Tibial nerve (tissue), 4 donors: ENCODE results near the gene ACHE. TPM values are rescaled to one million over a fixed set of nuclear protein-coding genes. Genes with fewer than 3 reads are reported as not detected.
"Not testable (repeated sequence)": the region's sequence is repeated elsewhere in the genome, so short reads cannot be mapped to it uniquely, and the experiment has no call there.

Experiments used
- DNase-seq, 2 donors: peaks; one replicate each; pipeline ENCODE4 v3.0.0-alpha.2; 2019; ENCODE audit warnings: low spot score in 2 of 2
- H3K27ac ChIP-seq, 4 donors: fragments of 200-600 bp; sonication (generic) in 3 of 4; one replicate each; pipeline ENCODE4 v1.5.1; 2017 to 2019; ENCODE audit warnings: mild to moderate bottlenecking in 1 of 4
- H3K27me3 ChIP-seq, 2 donors: fragments of 200-600 bp; sonication (generic) in 1 of 2; one replicate each; pipeline versions ENCODE4 v1.5.1 to v1.6.0; 2017 to 2019
- H3K36me3 ChIP-seq, 3 donors: fragments of 200-600 bp; sonication (generic); one replicate each; pipeline ENCODE4 v1.5.1; 2018 to 2019
- H3K4me1 ChIP-seq, 4 donors: fragments of 200-600 bp; sonication (generic) in 3 of 4; one replicate each; pipeline ENCODE4 v1.5.1; 2017 to 2019
- H3K4me3 ChIP-seq, 4 donors: fragments of 200-600 bp; sonication (generic) in 3 of 4; one replicate each; pipeline ENCODE4 v1.5.1; 2017 to 2019; ENCODE audit warnings: mild to moderate bottlenecking in 1 of 4, moderate library complexity in 1 of 4
- H3K9me3 ChIP-seq, 4 donors: fragments of 200-600 bp; sonication (generic) in 3 of 4; one replicate each; pipeline ENCODE4 v1.5.1; 2017 to 2019
- CTCF ChIP-seq, 5 experiments: fragments of 200-600 bp in 3 of 5; fragments of 450-650 bp in 2 of 5; sonication (generic) in 3 of 5; IDR thresholded peaks; one replicate each; pipeline ENCODE4 v1.5.1; 2016 to 2019; ENCODE audit warnings: antibody characterized with exemption in 5 of 5, mild to moderate bottlenecking in 3 of 5, moderate library complexity in 2 of 5
- EP300 ChIP-seq, 2 donors: sonication (generic); formaldehyde crosslinking; IDR thresholded peaks; one replicate each; pipeline ENCODE4 v1.6.1; 2017; ENCODE audit warnings: antibody characterized with exemption in 2 of 2, mild to moderate bottlenecking in 1 of 2
- POLR2A ChIP-seq, 2 donors: fragments of 450-650 bp; IDR thresholded peaks; one replicate each; pipeline ENCODE4 v1.6.1; 2017; ENCODE audit warnings: antibody characterized with exemption in 2 of 2, mild to moderate bottlenecking in 2 of 2, moderate library complexity in 2 of 2
- WGBS, 2 donors: methylation state at CpG; one replicate each; pipeline ENCODE4 v1.1.5; 2018; 5-methylcytosine and 5-hydroxymethylcytosine counted together
- total RNA-seq, 4 donors: library from RNA; depleted of rRNA; stranded (reverse); fragments of >200 nt; gene quantifications; one replicate each; pipeline ENCODE4 v1.1.0, GENCODE V29; 2016

The ACHE gene
- total RNA-seq, 4 donors from 2014 or later = 3.0 TPM; not detected in 3

GRCh38 chr7:100914208-100914878 is 18.7 kb upstream of the ACHE start:
- no peak for DNase-seq
- WGBS, 2 donors = 85 to 91% methylated on average over 15 of the region's 15 CpGs
- Histone ChIP-seq H3K4me1 (peaks cover 0 to 9% (median 0%) of the 10 kb centered on the region in 4 donors), H3K4me3 (no peak overlapping the region), H3K36me3 (no peaks in the 10 kb centered on the region), H3K27me3 (peaks cover 0 to 5% of the 10 kb centered on the region in 2 donors), H3K9me3 (no peaks in the 10 kb centered on the region), H3K27ac (no peak overlapping the region)
- TF ChIP-seq EP300 (IDR thresholded peaks at IDR 0.05) (no peak), CTCF (IDR thresholded peaks at IDR 0.05) (no peak), POLR2A (IDR thresholded peaks at IDR 0.05) (no peak)

- TF ChIP-seq CTCF (IDR thresholded peaks at IDR 0.05) (no peak), POLR2A (IDR thresholded peaks at IDR 0.05) (no peak), EP300 (IDR thresholded peaks at IDR 0.05) (no peak)
- Histone ChIP-seq H3K27me3 (no peaks in the 10 kb centered on the region), H3K4me1 (peaks cover 0 to 6% (median 0%) of the 10 kb centered on the region in 4 donors), H3K4me3 (no peak overlapping the region), H3K27ac (no peak overlapping the region), H3K36me3 (no peaks in the 10 kb centered on the region), H3K9me3 (peaks cover 0 to 3% (median 0%) of the 10 kb centered on the region in 4 donors)
- WGBS, 2 donors = 83 to 90% methylated on average over 3 of the region's 3 CpGs
- DNase-seq = no peak
Observed at GRCh38 chr7:100911484-100911883, 15.8 kb upstream of the ACHE start.

GRCh38 chr7:100910443-100910842 is 14.8 kb upstream of the ACHE start:
- not testable (repeated sequence) for H3K27ac ChIP-seq, H3K9me3 ChIP-seq, H3K4me3 ChIP-seq, H3K27me3 ChIP-seq, H3K36me3 ChIP-seq, DNase-seq, H3K4me1 ChIP-seq
- WGBS, 2 donors = 72 to 79% methylated on average over 7 of the region's 7 CpGs

- no peaks in the 10 kb centered on the region for H3K36me3 ChIP-seq
- H3K4me3 ChIP-seq = no peak overlapping the region
- peaks cover 0 to 9% (median 0%) of the 10 kb centered on the region in 4 donors for H3K9me3 ChIP-seq
- H3K27me3 ChIP-seq = no peaks in the 10 kb centered on the region
- no peak for TF ChIP-seq POLR2A (IDR thresholded peaks at IDR 0.05)
- no peak for TF ChIP-seq EP300 (IDR thresholded peaks at IDR 0.05)
- no peak for TF ChIP-seq CTCF (IDR thresholded peaks at IDR 0.05)
- H3K4me1 ChIP-seq = no peaks in the 10 kb centered on the region
- DNase-seq = no peak
- 93 to 95% methylated on average over 5 of the region's 5 CpGs for WGBS, 2 donors
- H3K27ac ChIP-seq = no peak overlapping the region
Observed at GRCh38 chr7:100908512-100908911, 12.8 kb upstream of the ACHE start.

GRCh38 chr7:100902638-100903037 is 7.0 kb upstream of the ACHE start:
- Histone ChIP-seq H3K9me3 (peaks cover 0 to 9% (median 0%) of the 10 kb centered on the region in 4 donors), H3K36me3 (no peaks in the 10 kb centered on the region), H3K27me3 (peaks cover 0 to 38% of the 10 kb centered on the region in 2 donors), H3K27ac (no peak overlapping the region), H3K4me1 (no peaks in the 10 kb centered on the region), H3K4me3 (no peak overlapping the region)
- WGBS, 2 donors = 73 to 85% methylated on average over 7 of the region's 7 CpGs
- no peak for TF ChIP-seq POLR2A (IDR thresholded peaks at IDR 0.05)
- no peak for TF ChIP-seq CTCF (IDR thresholded peaks at IDR 0.05)
- TF ChIP-seq EP300 (IDR thresholded peaks at IDR 0.05) = no peak
- no peak for DNase-seq
